Amniotic stem cell (primary cell): ENCODE data around the gene MACROH2A2.
A peak's percentile ranks its signal among the peaks of the same experiment; 100 is the strongest.

Experiments
- DNase-seq: peaks from one replicate; lab custom pipeline; 2025; lab: John Stamatoyannopoulos, UW

Gene MACROH2A2

GRCh38 chr10:70130878-70131559 is 78.4 kb downstream of the MACROH2A2 start:
- no peak for DNase-seq

GRCh38 chr10:70131560-70131937 is 78.9 kb downstream of the MACROH2A2 start:
- no peak for DNase-seq

- no peak for DNase-seq
Observed at GRCh38 chr10:70132098-70133029, 79.7 kb downstream of the MACROH2A2 start, which contains the start of gene AIFM2. Gene AIFM2 (minus strand): TSS chr10:70132825. CDS start chr10:70124084, 8,741 bp downstream.

GRCh38 chr10:70135046-70135445 is 82.4 kb downstream of the MACROH2A2 start:
- DNase-seq: no peak

GRCh38 chr10:70135684-70136083 is 83.0 kb downstream of the MACROH2A2 start:
- no peak for DNase-seq

GRCh38 chr10:70137135-70137534 is 84.5 kb downstream of the MACROH2A2 start:
- DNase-seq: no peak

- DNase-seq: no peak
Observed at GRCh38 chr10:70137927-70138883, 85.6 kb downstream of the MACROH2A2 start.

- DNase-seq: no peak
Observed at GRCh38 chr10:70139151-70139996, 86.7 kb downstream of the MACROH2A2 start.

- no peak for DNase-seq
Observed at GRCh38 chr10:70139997-70140250, 87.3 kb downstream of the MACROH2A2 start.

GRCh38 chr10:70140297-70140696 is 87.7 kb downstream of the MACROH2A2 start:
- no peak for DNase-seq

GRCh38 chr10:70142555-70142954 is 89.9 kb downstream of the MACROH2A2 start:
- DNase-seq: no peak

- DNase-seq: no peak
Observed at GRCh38 chr10:70144372-70145110, 91.9 kb downstream of the MACROH2A2 start.

- DNase-seq: no peak
Observed at GRCh38 chr10:70145166-70145665, 92.6 kb downstream of the MACROH2A2 start.

- no peak for DNase-seq
Observed at GRCh38 chr10:70145666-70146488, 93.2 kb downstream of the MACROH2A2 start.

- DNase-seq: peak; percentile 96
Observed at GRCh38 chr10:70146489-70147258, 94.0 kb downstream of the MACROH2A2 start, which contains the start of gene TYSND1. Gene TYSND1 (minus strand): TSS chr10:70146700. CDS start chr10:70146586, 114 bp downstream.

GRCh38 chr10:70147259-70147625 is 94.6 kb downstream of the MACROH2A2 start:
- DNase-seq: no peak

GRCh38 chr10:70148516-70148915 is 95.9 kb downstream of the MACROH2A2 start:
- DNase-seq: no peak

GRCh38 chr10:70155255-70155838 is 102.7 kb downstream of the MACROH2A2 start:
- no peak for DNase-seq
